ENCODE results near the gene HOGA1. TPM values are rescaled to one million over a fixed set of nuclear protein-coding genes. Genes with fewer than 3 reads are reported as not detected.

Gene HOGA1
- total RNA-seq, 4 donors from 2014 or later = 0.80 to 6.2 (median 4.0) TPM

DNA sequence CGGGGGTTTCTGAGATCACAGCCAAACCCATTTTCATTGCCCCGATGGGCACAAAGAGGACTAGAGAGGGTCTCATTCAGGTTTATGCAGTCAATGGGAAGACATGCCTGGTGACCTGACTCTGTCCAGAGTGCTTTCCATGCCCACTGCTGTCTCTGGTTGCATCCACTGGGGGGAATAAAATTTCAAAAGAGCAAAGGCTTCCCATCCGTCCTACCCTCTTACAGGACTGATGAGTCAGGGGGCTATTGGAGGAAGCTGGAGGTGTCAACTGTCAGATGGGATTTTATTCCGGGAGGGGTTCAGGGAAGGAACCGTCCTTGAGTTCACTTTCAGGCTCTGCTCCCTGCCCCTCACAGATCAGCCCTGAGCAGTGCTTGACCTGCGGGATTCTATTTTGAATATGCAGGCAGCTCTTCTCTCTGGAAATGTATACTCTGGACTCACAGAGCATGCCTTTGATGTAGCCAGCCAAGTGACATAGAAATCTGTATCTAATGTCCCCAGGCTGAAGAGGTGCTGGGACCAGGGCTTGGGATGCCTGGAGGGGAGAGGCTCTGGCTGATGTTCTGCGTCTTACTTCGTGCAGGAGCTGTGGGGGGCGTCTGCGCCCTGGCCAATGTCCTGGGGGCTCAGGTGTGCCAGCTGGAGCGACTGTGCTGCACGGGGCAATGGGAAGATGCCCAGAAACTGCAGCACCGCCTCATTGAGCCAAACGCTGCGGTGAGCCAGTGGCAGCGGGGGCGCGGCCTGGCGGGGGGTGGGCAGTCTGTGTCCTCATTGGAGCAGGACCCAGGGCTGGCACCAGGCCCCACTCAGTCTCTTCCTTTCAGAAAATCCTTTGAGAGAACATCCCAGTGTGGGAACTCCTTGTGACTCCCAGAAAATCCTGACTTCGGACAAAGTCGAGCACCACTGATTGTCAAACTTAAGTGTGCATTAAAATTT is 17.4 kb downstream of the HOGA1 start:
- Histone ChIP-seq H3K4me1 (peaks cover 5% of the 10 kb centered on the region), H3K4me3 (no peak overlapping the region), H3K27me3 (no peaks in the 10 kb centered on the region), H3K27ac (no peak overlapping the region), H3K9me3 (no peaks in the 10 kb centered on the region), H3K36me3 (no peaks in the 10 kb centered on the region)
- no peak for DNase-seq (ENCODE audit: low spot score in 2 of 2)
- TF ChIP-seq, protein P1, sequence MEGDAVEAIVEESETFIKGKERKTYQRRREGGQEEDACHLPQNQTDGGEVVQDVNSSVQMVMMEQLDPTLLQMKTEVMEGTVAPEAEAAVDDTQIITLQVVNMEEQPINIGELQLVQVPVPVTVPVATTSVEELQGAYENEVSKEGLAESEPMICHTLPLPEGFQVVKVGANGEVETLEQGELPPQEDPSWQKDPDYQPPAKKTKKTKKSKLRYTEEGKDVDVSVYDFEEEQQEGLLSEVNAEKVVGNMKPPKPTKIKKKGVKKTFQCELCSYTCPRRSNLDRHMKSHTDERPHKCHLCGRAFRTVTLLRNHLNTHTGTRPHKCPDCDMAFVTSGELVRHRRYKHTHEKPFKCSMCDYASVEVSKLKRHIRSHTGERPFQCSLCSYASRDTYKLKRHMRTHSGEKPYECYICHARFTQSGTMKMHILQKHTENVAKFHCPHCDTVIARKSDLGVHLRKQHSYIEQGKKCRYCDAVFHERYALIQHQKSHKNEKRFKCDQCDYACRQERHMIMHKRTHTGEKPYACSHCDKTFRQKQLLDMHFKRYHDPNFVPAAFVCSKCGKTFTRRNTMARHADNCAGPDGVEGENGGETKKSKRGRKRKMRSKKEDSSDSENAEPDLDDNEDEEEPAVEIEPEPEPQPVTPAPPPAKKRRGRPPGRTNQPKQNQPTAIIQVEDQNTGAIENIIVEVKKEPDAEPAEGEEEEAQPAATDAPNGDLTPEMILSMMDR (IDR thresholded peaks at IDR 0.05) = no peak
- TF ChIP-seq POLR2A (IDR thresholded peaks at IDR 0.05) (no peak), EP300 (IDR thresholded peaks at IDR 0.05) (no peak), POLR2AphosphoS5 (IDR thresholded peaks at IDR 0.05) (no peak)
- 71% methylated on average over 15 of the region's 21 CpGs for WGBS

GRCh38 chr10:97607095-97607636 is 23.0 kb downstream of the HOGA1 start:
- TF ChIP-seq, protein P1 (IDR thresholded peaks at IDR 0.05) = no peak
- TF ChIP-seq POLR2AphosphoS5 (IDR thresholded peaks at IDR 0.05) = no peak
- TF ChIP-seq EP300 (IDR thresholded peaks at IDR 0.05) = no peak
- TF ChIP-seq POLR2A (IDR thresholded peaks at IDR 0.05) = no peak
- H3K4me3 ChIP-seq = no peak overlapping the region
- no peaks in the 10 kb centered on the region for H3K27me3 ChIP-seq
- no peak for DNase-seq (ENCODE audit: low spot score in 2 of 2)
- no peaks in the 10 kb centered on the region for H3K36me3 ChIP-seq
- peaks cover 5% of the 10 kb centered on the region for H3K4me1 ChIP-seq
- 79% methylated on average over 5 of the region's 5 CpGs for WGBS
- no peak overlapping the region for H3K27ac ChIP-seq
- H3K9me3 ChIP-seq = no peaks in the 10 kb centered on the region

GRCh38 chr10:97608991-97609561 is 24.9 kb downstream of the HOGA1 start:
- WGBS = 40% methylated on average over 13 of the region's 13 CpGs
- no peak for TF ChIP-seq POLR2AphosphoS5 (IDR thresholded peaks at IDR 0.05)
- TF ChIP-seq EP300 (IDR thresholded peaks at IDR 0.05) = no peak
- TF ChIP-seq POLR2A (IDR thresholded peaks at IDR 0.05) = no peak
- TF ChIP-seq, protein P1 (IDR thresholded peaks at IDR 0.05) = no peak
- no peak for DNase-seq (ENCODE audit: low spot score in 2 of 2)
- Histone ChIP-seq H3K36me3 (no peaks in the 10 kb centered on the region), H3K27ac (peak overlapping the region; percentile 0), H3K4me1 (peaks cover 5% of the 10 kb centered on the region), H3K9me3 (no peaks in the 10 kb centered on the region), H3K27me3 (no peaks in the 10 kb centered on the region), H3K4me3 (no peak overlapping the region)

- H3K27ac ChIP-seq = no peak overlapping the region
- H3K4me1 ChIP-seq = peaks cover 5% of the 10 kb centered on the region
- no peaks in the 10 kb centered on the region for H3K9me3 ChIP-seq
- H3K4me3 ChIP-seq = no peak overlapping the region
- TF ChIP-seq POLR2AphosphoS5 (IDR thresholded peaks at IDR 0.05) = no peak
- no peak for TF ChIP-seq POLR2A (IDR thresholded peaks at IDR 0.05)
- TF ChIP-seq, protein P1 (IDR thresholded peaks at IDR 0.05) = no peak
- no peak for TF ChIP-seq EP300 (IDR thresholded peaks at IDR 0.05)
- no peak for DNase-seq (ENCODE audit: low spot score in 2 of 2)
- no peaks in the 10 kb centered on the region for H3K27me3 ChIP-seq
- 76% methylated on average over 7 of the region's 12 CpGs for WGBS
- peaks cover 9% of the 10 kb centered on the region for H3K36me3 ChIP-seq
Measured at GRCh38 chr10:97611473-97611872, 27.3 kb downstream of the HOGA1 start.

DNA sequence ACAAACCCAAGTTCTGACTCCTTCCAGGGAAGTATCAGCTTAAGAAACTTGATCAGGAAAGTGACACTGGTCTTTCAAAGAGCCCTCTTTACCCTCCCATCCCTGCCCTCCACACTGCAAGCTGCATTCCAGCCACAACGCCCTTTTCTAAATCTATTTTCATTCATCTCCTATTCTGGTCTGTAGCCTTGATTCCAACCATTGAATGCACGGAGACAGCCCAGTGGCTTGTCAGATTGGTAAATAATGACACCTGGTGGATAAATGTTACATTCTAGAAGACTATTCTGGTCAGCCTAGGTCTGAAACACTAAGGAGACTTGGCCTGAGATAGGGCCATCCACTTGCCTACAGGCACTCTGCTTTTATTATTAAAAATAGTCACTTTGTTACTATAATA is 28.2 kb downstream of the HOGA1 start:
- no peak overlapping the region for H3K4me3 ChIP-seq
- DNase-seq (ENCODE audit: low spot score in 2 of 2) = no peak
- H3K36me3 ChIP-seq = peaks cover 9% of the 10 kb centered on the region
- no peaks in the 10 kb centered on the region for H3K9me3 ChIP-seq
- TF ChIP-seq, protein P1 (IDR thresholded peaks at IDR 0.05) = peak in 1 of 2 donors; percentile 35
- no peak for TF ChIP-seq POLR2AphosphoS5 (IDR thresholded peaks at IDR 0.05)
- no peak overlapping the region for H3K27ac ChIP-seq
- H3K27me3 ChIP-seq = no peaks in the 10 kb centered on the region
- peaks cover 5% of the 10 kb centered on the region for H3K4me1 ChIP-seq
- WGBS = 19% methylated on average over 2 of the region's 2 CpGs
